ENCODE measurements around the gene MAPK11. TPM values are rescaled to one million over a fixed set of nuclear protein-coding genes. Genes with fewer than 3 reads are reported as not detected.

The MAPK11 gene
- total RNA-seq, 1 donor from 2014 or later, result not detected

GRCh38 chr22:50299785-50300619 lies 29.8 kb upstream of the MAPK11 start:
- peaks cover 98% of the 10 kb centered on the region for H4K20me1 ChIP-seq (ENCODE audit: low read depth)
- H3K27ac ChIP-seq, result no peak overlapping the region
- H3K4me1 ChIP-seq, result peaks cover 30% of the 10 kb centered on the region
- peaks cover 2% of the 10 kb centered on the region for H3K36me3 Mint-ChIP-seq
- H3F3A ChIP-seq (ENCODE audit: low read depth), result peaks cover 6% of the 10 kb centered on the region
- no peak overlapping the region for H3K27ac Mint-ChIP-seq
- H3K4me1 Mint-ChIP-seq, result peaks cover 34% of the 10 kb centered on the region
- peak overlapping the region; percentile 53 for H3K4me3 ChIP-seq
- TF ChIP-seq, protein P1, sequence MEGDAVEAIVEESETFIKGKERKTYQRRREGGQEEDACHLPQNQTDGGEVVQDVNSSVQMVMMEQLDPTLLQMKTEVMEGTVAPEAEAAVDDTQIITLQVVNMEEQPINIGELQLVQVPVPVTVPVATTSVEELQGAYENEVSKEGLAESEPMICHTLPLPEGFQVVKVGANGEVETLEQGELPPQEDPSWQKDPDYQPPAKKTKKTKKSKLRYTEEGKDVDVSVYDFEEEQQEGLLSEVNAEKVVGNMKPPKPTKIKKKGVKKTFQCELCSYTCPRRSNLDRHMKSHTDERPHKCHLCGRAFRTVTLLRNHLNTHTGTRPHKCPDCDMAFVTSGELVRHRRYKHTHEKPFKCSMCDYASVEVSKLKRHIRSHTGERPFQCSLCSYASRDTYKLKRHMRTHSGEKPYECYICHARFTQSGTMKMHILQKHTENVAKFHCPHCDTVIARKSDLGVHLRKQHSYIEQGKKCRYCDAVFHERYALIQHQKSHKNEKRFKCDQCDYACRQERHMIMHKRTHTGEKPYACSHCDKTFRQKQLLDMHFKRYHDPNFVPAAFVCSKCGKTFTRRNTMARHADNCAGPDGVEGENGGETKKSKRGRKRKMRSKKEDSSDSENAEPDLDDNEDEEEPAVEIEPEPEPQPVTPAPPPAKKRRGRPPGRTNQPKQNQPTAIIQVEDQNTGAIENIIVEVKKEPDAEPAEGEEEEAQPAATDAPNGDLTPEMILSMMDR (IDR thresholded peaks at IDR 0.05), result no peak
- peak; percentile 66 for TF ChIP-seq EZH2phosphoT487 (IDR thresholded peaks at IDR 0.05)
- peak; percentile 76 for TF ChIP-seq EZH2 (IDR thresholded peaks at IDR 0.05)
- H3K4me3 Mint-ChIP-seq, result no peak overlapping the region
- H3K27me3 ChIP-seq, result peaks cover 24% of the 10 kb centered on the region
- H3K9me3 ChIP-seq (ENCODE audit: low read depth), result no peaks in the 10 kb centered on the region
- H3K27me3 Mint-ChIP-seq (ENCODE audit: insufficient read depth, low read depth), result peaks cover 6% of the 10 kb centered on the region
- DNase-seq (ENCODE audit: low spot score), result peak; percentile 67
- no peak overlapping the region for H2AFZ ChIP-seq (replicated peaks)
- H3K79me2 ChIP-seq (ENCODE audit: low read depth), result peaks cover 76% of the 10 kb centered on the region
- peak overlapping the region; percentile 94 for H3K4me2 ChIP-seq
- no peak overlapping the region for H3K9ac ChIP-seq
- no peaks in the 10 kb centered on the region for H3K9me3 Mint-ChIP-seq
- H3K36me3 ChIP-seq, result no peaks in the 10 kb centered on the region

DNA sequence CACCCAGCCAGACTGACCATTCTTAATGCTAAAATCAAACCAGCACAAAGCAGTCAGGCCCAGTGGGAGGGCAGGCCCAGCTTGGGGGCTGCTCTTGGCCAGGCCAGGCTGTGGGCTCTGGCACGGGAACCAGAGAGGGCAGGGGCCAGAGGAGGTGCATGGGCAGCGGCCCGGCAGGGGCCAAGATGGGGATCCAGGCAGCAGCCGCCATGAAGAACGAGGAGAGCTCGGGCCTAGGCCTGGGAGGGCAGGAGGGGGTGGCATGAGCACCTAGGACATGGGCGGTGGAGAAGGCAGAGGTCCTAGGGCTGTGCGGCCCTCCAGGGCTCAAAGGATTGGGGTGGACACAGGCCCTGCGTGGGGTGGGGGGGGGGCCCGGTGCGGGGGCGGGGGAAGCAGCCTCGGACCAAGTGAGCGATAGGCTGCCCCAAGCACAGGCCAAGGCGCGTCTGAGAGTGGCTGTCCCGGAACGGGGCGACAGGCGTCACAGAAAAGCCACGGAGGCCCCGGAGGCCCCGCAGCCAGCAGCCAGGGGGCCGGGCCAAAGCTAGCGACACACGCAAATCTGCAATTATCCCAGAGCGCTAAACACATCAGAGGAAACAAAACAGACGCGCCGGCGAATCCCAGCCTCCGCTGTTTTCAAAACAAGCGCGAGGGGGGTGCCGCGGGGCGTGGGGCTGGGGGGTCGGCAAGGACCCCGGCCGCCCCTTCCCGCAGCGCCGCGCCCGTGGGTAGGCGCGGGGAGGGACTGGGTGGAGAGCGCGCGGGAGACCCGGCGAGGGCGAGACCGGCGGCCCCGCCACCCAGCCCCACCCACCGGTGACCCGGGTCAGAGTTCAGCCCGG lies 29.0 kb upstream of the MAPK11 start:
- no peaks in the 10 kb centered on the region for H3K9me3 ChIP-seq (ENCODE audit: low read depth)
- H3K4me1 Mint-ChIP-seq, result peaks cover 36% of the 10 kb centered on the region
- peaks cover 6% of the 10 kb centered on the region for H3K27me3 Mint-ChIP-seq (ENCODE audit: insufficient read depth, low read depth)
- H3K4me3 ChIP-seq, result peak overlapping the region; percentile 53
- H3K27me3 ChIP-seq, result peaks cover 24% of the 10 kb centered on the region
- no peaks in the 10 kb centered on the region for H3K9me3 Mint-ChIP-seq
- H3K4me2 ChIP-seq, result peak overlapping the region; percentile 94
- H3K36me3 ChIP-seq, result no peaks in the 10 kb centered on the region
- peak overlapping the region; percentile 33 for H3K4me3 Mint-ChIP-seq
- no peak overlapping the region for H3K27ac ChIP-seq
- H3K36me3 Mint-ChIP-seq, result peaks cover 2% of the 10 kb centered on the region
- H3F3A ChIP-seq (ENCODE audit: low read depth), result peaks cover 10% of the 10 kb centered on the region
- peak; percentile 56 for DNase-seq (ENCODE audit: low spot score)
- no peak overlapping the region for H3K27ac Mint-ChIP-seq
- peaks cover 98% of the 10 kb centered on the region for H4K20me1 ChIP-seq (ENCODE audit: low read depth)
- peaks cover 28% of the 10 kb centered on the region for H3K4me1 ChIP-seq
- H3K9ac ChIP-seq, result no peak overlapping the region
- peaks cover 75% of the 10 kb centered on the region for H3K79me2 ChIP-seq (ENCODE audit: low read depth)
- H2AFZ ChIP-seq (replicated peaks), result no peak overlapping the region
- no peak for TF ChIP-seq EZH2phosphoT487 (IDR thresholded peaks at IDR 0.05)
- TF ChIP-seq EZH2 (IDR thresholded peaks at IDR 0.05), result no peak
- TF ChIP-seq, protein P1 (IDR thresholded peaks at IDR 0.05), result no peak

DNA sequence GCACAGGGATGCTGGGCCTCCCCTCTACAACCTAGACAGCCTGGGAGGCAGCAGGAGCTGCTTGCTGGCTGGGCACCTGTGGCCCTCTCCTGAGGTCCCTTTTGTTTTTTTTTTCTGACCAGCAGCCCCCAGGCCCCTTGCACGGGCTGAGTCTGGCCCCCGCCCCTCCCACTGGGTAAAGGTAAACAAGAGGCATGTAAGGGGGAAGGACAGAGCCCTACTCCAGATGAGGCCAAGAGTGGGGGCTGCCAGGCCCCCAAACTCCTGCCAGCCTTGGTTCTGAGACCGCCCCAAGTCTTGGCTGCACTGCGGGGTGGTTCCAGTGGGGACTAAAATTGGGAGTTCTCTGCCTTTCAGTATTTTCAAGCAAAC lies 28.1 kb upstream of the MAPK11 start:
- no peak overlapping the region for H3K4me2 ChIP-seq
- Mint-ChIP-seq H3K27ac (no peak overlapping the region), H3K27me3 (ENCODE audit: insufficient read depth, low read depth) (peaks cover 6% of the 10 kb centered on the region), H3K9me3 (no peaks in the 10 kb centered on the region), H3K4me1 (peaks cover 35% of the 10 kb centered on the region), H3K36me3 (peaks cover 2% of the 10 kb centered on the region), H3K4me3 (no peak overlapping the region)
- H4K20me1 ChIP-seq (ENCODE audit: low read depth), result peaks cover 98% of the 10 kb centered on the region
- no peak overlapping the region for H3K4me3 ChIP-seq
- H3K27ac ChIP-seq, result no peak overlapping the region
- H3K4me1 ChIP-seq, result peaks cover 29% of the 10 kb centered on the region
- peaks cover 24% of the 10 kb centered on the region for H3K27me3 ChIP-seq
- no peaks in the 10 kb centered on the region for H3K36me3 ChIP-seq
- no peaks in the 10 kb centered on the region for H3K9me3 ChIP-seq (ENCODE audit: low read depth)
- H3K9ac ChIP-seq, result no peak overlapping the region
- peaks cover 17% of the 10 kb centered on the region for H3F3A ChIP-seq (ENCODE audit: low read depth)
- peaks cover 67% of the 10 kb centered on the region for H3K79me2 ChIP-seq (ENCODE audit: low read depth)
- no peak overlapping the region for H2AFZ ChIP-seq (replicated peaks)
- no peak for DNase-seq (ENCODE audit: low spot score)
- TF ChIP-seq EZH2phosphoT487 (IDR thresholded peaks at IDR 0.05) (no peak), EZH2 (IDR thresholded peaks at IDR 0.05) (no peak)
- TF ChIP-seq, protein P1 (IDR thresholded peaks at IDR 0.05), result no peak
